NCI-H2171 treated with DMSO at 0.1 percent for 48 hours (cell line): Measurements from ENCODE around the gene MTFR2.
A peak's percentile ranks its signal among the peaks of the same experiment; 100 is the strongest.

Experiments used
- DNase-seq: peaks from one replicate; lab custom pipeline; 2025; lab: John Stamatoyannopoulos, UW

Gene MTFR2

DNA sequence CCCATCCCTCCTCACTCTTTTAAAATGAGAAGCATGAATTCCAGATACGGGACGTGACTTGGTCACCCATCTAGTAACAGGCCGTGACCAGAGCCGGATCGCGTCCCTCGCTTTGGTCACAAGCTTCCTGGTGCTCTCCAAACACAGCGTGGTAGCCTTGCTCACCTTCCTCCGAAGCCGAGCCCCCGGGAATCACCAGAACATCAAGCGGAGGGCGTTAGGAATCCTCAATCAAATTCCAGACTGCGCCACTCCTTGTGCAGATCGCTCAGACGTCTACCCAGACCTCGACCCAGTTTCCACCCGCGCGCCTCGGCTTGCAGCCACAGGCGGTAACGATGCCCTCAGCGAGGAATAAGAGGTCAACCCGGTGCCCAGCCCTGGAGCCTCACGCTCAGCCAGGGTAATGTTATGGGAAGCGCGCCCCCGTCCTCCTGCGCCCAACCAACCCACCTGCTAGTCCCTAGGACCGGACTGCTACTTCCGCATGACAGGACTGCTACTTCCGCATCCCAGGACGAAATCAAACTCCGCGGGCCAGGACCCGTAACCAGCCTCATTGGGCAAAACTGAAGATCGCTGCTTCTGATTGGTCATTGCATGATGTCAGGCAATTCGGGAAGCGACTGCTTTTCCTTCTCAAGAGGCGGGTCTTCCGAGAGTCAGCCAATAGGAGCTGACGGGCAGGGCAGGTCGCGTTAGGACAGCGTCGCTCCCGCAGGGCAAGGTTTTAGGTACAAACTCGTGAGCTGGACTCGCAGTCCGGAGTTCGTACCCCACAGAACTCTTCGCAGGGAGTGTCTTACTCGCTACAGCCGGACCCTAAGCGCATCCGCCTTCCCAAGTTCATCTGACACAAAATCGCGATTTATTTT, at the start of gene MTFR2:
Gene MTFR2, minus strand, starts transcription at position 501 of the 875 bp plus-strand sequence. CDS start 1,212 bp downstream, outside the sequence.
- DNase-seq = peak; percentile 99

DNA sequence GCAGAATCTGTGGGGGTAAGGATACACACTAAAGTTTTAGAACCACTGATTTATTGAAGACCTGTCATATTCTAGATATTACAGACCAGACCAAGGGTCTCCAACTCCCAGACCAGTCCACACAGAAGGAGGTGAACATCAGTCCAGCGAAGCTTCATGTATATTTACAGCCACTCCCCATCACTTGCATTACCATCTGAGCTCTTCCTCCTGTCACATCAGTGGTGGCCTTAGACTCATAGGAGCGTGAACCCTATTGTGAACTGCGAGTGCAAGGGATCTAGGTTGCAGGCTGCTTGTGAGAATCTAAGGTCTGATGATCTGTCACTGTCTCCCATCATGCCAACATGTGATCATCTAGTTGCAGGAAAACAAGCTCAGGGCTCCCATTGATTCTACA, 44.5 kb upstream of the MTFR2 start:
- DNase-seq = no peak

DNA sequence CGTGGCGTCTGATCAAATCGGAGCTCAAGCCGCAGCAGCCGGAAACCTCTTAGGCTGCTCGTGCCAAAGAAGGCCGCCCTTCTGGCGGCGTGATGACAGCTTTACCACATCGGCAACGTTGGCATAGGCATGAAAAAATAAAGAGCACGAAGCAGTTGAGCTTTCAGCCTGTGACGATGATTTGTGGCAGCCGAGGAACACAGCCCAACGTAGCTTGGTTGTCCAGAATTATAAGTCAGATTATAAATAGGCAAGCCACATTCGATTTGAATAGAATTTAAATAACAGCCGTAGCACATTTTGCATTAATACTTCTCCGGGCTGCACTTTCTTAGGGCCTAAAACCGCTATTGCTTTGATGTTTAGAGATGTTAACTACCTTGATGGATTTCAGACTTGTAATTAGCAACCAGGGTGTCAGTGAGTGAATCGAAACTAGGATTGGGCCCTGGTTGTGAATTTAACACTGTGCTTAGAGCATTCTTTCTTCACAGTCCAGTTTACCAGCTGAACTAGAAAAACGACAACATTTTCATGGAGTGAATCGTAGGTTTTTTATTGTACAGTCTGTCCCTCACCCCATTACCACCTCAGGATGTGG, 40.4 kb upstream of the MTFR2 start:
- DNase-seq = peak; percentile 90

- peak; percentile 99 for DNase-seq
Measured at GRCh38 chr6:136289579-136290409, 39.7 kb upstream of the MTFR2 start, which contains the start of gene BCLAF1. Gene BCLAF1 (minus strand): TSS chr6:136289846. CDS start chr6:136279866, 9,980 bp downstream.

DNA sequence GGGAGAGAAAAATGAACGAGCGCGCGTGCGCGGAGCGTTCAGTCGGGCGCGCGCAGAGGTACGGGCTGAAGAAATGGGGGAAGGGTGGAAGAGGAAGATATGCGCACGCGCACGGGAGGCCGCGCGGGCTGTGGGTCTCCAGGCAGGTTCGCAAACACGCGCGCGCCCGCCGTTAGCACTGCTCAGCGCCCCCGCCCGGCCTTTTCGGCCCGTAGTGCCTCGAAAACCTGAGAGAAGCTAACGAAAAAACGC, 39.1 kb upstream of the MTFR2 start:
- peak; percentile 95 for DNase-seq

DNA sequence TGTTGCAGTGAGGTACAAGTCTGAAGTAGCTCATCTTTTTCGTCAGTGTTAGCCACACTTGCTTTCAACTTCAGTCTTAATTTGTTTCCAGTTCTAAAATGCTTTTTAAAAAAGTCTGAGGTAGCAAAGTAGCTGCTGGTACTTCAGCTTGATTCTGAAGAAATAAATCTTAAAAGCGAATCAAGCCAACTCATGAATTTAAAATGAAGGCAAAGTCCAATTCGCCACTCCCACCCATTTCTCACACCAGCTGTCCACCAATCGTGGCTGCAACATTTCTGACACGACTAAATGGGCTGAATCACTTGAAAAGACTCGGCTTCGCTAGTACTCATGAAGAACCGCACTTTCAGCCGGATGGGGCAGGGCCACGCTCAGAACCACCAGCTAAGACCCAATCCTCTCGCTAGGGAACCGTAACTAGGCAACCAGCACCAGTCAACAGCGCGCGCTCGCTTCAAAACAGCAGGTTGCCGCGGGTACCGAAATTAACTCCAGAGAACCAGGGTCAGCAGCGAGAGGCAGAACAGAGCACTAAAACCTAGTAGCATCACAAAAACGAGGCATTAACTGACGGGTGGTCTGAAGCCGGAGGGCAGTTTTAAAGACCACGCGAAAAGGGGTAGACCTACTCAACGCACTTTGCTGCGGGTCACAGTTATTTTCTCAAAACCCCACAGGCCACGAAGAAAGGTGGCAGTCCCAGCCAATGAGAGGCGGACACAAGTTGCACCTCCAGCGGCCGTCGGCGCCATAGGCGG, 38.6 kb upstream of the MTFR2 start:
- peak; percentile 74 for DNase-seq

GRCh38 chr6:136284909-136285308, 34.8 kb upstream of the MTFR2 start:
- no peak for DNase-seq

- DNase-seq = no peak
Measured at GRCh38 chr6:136282906-136283305, 32.8 kb upstream of the MTFR2 start.

DNA sequence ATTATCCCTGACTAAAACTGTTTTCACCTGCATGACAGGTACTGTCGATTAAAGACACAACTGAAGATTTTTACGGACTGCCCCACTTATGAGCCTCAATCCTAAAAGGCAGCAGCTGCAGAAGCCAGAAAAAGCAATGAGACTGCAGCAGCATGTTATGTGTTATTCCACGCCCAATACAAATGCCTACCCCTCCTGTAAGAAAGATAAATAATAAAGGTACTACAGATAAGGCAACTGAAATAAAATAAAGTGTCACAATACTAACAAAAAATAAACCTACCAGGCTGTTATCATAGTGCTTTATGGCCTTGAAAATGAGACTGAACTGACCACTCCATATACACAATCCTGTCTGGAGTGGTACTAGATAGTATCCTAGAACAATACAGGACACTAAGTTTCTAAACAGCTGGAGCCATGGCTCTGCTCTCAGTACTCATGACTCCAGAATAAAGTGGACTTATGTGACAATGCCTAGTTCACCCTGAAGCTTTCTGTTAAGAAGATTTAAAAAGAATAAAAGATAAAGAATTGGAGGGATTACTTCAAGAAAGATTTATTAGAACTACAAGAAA, 30.0 kb upstream of the MTFR2 start:
- DNase-seq = no peak

DNA sequence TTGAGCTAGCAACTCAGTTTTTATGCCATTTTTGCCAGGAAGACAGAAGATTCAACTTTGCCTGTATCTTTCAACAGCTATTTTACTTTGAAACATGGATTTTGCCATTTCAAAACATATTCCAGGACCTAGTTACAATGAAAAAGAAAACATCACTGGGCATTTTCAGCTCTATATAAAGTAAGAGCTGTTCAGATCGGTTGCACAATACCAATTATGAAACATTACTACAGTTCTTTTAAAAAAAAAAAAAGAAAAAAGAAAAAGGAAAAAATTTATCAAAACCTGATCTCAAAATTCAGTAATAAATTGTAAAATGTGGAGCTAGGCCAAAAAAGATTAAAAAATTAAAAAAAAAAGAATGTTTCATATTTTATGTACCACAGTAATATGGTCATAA, 24.0 kb upstream of the MTFR2 start:
- no peak for DNase-seq

DNA sequence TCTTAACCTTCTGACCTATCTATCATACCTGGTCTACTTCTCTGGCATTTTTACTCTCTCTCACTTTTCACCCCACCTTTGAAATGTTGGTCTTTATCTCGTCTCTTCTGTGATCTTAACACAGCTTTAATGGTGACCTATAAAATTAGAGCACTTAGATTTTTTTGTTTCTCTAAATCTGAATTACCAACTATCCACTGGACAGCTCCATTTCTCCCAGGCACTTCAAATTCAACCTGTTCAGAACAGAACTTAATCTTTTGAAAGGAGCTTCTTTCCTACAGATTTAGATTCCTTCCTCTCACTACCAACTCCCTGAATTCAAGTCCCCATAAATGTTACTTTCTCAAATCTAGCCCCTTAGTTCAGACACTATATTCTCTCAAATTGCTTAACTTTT, 15.0 kb upstream of the MTFR2 start:
- DNase-seq = no peak

DNA sequence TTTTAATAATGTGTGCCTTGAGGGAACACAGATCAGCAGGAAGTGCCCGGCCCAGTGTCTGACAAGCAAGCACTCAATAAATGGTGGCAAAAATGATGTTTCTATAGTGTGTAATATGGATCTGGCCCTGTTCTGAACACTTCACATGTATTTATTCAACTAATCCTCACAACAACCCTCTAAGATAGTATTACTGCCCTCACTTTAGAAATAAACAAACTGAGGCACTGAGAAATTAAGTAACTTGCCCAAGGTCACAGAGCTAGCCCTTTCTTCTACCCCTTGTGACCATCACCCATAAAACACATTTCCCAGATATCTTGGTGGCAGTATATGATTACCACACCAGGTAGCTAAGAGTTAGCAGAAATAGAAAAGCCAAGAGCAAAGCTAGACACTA, 12.8 kb upstream of the MTFR2 start:
- no peak for DNase-seq

GRCh38 chr6:136254851-136255466, 4.8 kb upstream of the MTFR2 start:
- DNase-seq = no peak

GRCh38 chr6:136253734-136254133, 3.6 kb upstream of the MTFR2 start:
- DNase-seq = no peak

DNA sequence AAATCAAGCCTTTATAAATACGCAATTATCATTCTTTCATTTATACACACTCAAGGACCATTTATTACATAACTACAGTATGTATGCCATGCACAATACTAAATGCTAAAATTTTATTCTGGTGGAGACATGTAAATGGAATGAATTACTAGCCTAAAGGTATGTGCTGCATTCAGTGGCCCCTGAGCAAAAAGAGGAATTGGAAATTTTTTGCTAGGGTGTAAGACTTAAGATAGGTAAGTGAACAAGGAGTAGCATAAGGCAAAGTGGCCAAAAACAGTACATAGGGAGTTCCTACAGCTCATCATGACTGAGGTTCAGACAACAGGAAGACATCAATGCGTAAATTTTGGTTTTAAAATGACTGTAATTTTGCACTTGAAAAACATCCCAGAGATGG, 2.3 kb upstream of the MTFR2 start:
- DNase-seq = peak; percentile 5

DNA sequence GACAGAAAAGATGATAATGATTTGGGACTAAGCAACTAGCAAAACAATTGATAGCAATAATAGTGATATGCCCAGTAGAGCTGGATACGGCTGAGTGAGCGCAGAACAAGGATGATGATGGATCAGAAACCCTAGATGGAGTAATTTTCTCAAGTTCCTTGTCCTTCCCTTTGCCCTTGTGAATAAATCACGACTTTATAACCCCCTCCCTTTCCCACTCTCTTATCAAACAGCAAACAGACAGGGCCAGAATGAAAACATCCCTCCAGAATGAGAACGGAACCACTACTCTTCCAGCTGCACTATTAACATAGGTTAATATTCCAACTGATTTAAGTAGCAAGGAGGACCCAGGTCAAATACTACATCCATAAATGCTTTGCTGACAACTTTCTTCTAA, 1.3 kb upstream of the MTFR2 start:
- no peak for DNase-seq

DNA sequence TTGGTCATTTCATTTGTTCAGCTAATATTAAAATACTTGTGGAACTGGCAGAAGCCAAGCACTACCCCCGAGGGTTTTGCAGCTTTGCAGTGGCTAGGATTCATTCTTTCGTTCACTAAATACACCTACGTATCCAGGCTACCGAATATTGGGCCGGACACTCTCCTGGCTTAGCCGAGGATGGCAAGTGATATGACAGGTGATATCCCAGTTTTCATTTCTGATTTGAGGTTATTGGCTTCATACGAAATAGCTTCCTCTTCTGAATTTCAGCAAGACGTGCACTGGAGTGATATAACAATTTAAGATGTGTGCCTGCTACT, 536 bp upstream of the MTFR2 start:
- peak; percentile 30 for DNase-seq

DNA sequence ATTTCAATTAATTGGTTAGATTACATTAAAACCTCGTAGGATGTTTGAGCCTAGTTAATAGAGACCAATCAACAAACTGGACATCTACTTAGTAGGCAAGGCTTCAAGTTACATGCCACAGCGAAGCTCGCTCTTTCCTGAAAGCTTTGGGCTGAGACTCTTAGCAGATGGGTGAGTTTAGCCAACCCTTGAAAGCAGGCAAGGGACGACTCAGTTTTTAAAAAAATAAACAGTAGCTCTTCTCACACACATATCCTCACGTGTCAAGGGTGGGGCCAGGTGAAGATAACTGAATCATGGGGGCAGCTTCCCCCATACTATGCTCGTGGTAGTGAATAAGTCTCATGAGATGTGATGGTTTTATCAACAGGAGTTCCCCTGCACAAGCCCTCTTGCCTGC, 775 bp downstream of the MTFR2 start:
- DNase-seq = no peak

DNA sequence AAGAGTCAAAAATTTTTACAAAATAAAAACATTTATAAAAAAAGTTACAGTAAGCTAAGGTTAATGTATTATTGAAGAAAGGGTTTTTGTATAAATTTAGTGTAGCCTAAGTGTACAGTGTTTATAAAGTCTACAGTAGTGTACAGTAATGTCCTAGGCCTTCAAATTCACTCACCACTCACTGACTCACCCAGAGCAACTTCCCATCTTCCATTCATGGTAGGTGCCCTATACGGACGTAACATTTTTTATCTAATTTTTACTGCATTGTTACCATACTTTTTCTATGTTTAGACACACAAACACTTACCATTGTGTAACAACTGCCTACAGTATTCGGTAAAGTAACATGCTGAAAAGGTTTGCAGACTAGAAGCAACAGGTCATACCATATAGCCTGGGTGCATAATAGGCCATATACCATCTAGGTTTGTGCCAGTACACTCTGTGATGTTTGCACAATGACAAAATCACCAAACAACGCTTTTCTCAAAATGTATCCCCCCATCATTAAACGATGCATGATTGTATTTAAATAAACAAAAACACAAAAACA, 6.0 kb downstream of the MTFR2 start:
- no peak for DNase-seq

DNA sequence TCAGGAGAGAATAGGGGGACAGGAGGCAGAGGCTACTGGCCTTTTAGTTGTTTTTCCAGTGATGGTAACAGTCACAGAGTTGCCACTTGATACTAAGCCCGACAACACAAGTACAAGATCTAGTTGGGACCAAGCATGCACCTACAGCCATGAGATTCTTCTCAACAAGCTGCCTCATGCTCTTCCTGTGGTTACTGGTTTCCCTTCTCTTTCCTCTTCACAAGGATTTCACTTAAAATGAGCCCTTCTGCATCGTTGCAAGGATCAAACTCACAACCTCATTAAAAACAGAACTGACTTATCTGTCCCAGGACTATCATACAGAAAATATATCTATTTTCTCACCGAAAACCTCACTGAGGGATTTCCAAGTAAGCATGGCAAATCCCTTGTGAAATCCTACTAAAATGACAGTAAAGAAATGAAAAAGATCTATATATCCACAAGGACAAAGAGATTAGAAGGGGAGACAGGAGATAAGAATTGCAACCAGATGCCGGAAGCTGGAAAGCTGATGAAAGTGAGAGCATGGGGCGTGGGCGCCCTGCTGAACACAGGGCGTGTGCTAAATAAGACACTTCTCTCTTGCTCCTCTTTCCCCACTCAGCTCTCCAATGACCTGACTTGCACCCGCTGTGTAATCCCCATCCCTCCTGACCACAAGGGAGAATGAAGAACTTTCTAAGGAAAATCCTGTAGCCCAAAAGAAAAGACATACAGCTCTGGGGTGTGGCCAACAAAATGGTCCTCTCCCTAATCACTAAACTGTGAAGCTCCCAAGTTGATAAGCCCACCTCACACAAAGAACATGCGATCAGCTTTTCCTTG, 13.4 kb downstream of the MTFR2 start:
- DNase-seq = no peak
